ENCODE data around the gene ALG8.
"Not testable (repeated sequence)": the region's sequence is repeated elsewhere in the genome, so short reads cannot be mapped to it uniquely, and the experiment has no call there.

Gene ALG8

GRCh38 chr11:78100261-78100660 is 39.2 kb downstream of the ALG8 start:
- no peak for DNase-seq (ENCODE audit: low read depth)

GRCh38 chr11:78099666-78100065 is 39.8 kb downstream of the ALG8 start:
- DNase-seq (ENCODE audit: low read depth) = no peak

- DNase-seq (ENCODE audit: low read depth) = no peak
These were observed 41.6 kb downstream of the ALG8 start for GRCh38 chr11:78097666-78098385.

- no peak for DNase-seq (ENCODE audit: low read depth)
These were observed 45.2 kb downstream of the ALG8 start for GRCh38 chr11:78094250-78094649.

GRCh38 chr11:78086521-78087074 is 52.8 kb downstream of the ALG8 start:
- not testable (repeated sequence) for DNase-seq (ENCODE audit: low read depth)

- DNase-seq (ENCODE audit: low read depth) = no peak
These were observed 53.5 kb downstream of the ALG8 start for GRCh38 chr11:78085972-78086371.

GRCh38 chr11:78084506-78084905 is 54.9 kb downstream of the ALG8 start:
- not testable (repeated sequence) for DNase-seq (ENCODE audit: low read depth)

- DNase-seq (ENCODE audit: low read depth) = no peak
These were observed 56.4 kb downstream of the ALG8 start for GRCh38 chr11:78083021-78083420.

GRCh38 chr11:78082146-78082545 is 57.3 kb downstream of the ALG8 start:
- DNase-seq (ENCODE audit: low read depth) = no peak

- no peak for DNase-seq (ENCODE audit: low read depth)
These were observed 57.8 kb downstream of the ALG8 start for GRCh38 chr11:78081583-78081982.

GRCh38 chr11:78080818-78081495 is 58.5 kb downstream of the ALG8 start:
- no peak for DNase-seq (ENCODE audit: low read depth)

GRCh38 chr11:78080084-78080817 is 59.2 kb downstream of the ALG8 start:
- DNase-seq (ENCODE audit: low read depth) = no peak

- DNase-seq (ENCODE audit: low read depth) = peak; percentile 44
These were observed 60.0 kb downstream of the ALG8 start, which contains the start of gene NDUFC2 for GRCh38 chr11:78079232-78080083. Gene NDUFC2, minus strand, starts transcription at chr11:78079862. Its CDS starts 118 bp downstream, at chr11:78079744.

GRCh38 chr11:78078218-78079167 is 60.9 kb downstream of the ALG8 start:
- no peak for DNase-seq (ENCODE audit: low read depth)

GRCh38 chr11:78077592-78077991 is 61.8 kb downstream of the ALG8 start:
- not testable (repeated sequence) for DNase-seq (ENCODE audit: low read depth)

GRCh38 chr11:78076733-78077403 is 62.6 kb downstream of the ALG8 start:
- no peak for DNase-seq (ENCODE audit: low read depth)

- no peak for DNase-seq (ENCODE audit: low read depth)
These were observed 64.7 kb downstream of the ALG8 start for GRCh38 chr11:78074756-78075155.

GRCh38 chr11:78072455-78072854 is 67.0 kb downstream of the ALG8 start:
- DNase-seq (ENCODE audit: low read depth) = no peak

GRCh38 chr11:78071717-78072116 is 67.7 kb downstream of the ALG8 start:
- DNase-seq (ENCODE audit: low read depth) = no peak

- DNase-seq (ENCODE audit: low read depth) = no peak
These were observed 68.8 kb downstream of the ALG8 start for GRCh38 chr11:78070621-78071020.
